HG03095 (cell line): ENCODE results near the gene UBR4.

Source experiments
- ATAC-seq: cut with Tn5 transposase; IDR thresholded peaks from one replicate; pipeline ENCODE4 v1.9.1; 2021; ENCODE audit warnings: moderate library complexity; ENCODE audit not compliant: unreplicated experiment

Gene UBR4

DNA sequence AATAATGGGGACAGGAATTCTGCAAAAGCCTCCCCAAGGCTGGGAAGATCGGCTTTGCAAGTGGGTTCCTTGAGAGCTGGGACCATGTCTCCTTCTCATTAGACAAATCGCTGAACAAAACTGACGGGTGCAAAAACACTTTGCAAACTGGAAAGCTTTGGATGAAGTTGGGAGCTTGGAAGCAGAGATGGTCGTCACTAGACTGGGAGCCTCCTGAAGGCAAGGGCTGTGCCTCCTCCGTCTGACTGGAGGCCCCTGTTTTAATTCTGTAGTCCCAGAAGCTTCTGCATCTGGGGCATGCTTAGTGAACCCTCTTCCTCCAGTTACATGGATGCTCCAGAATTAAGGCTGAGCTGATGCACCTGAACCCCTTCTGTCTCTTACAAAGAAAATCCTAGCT is 171.3 kb downstream of the UBR4 start:
- no peak for ATAC-seq

DNA sequence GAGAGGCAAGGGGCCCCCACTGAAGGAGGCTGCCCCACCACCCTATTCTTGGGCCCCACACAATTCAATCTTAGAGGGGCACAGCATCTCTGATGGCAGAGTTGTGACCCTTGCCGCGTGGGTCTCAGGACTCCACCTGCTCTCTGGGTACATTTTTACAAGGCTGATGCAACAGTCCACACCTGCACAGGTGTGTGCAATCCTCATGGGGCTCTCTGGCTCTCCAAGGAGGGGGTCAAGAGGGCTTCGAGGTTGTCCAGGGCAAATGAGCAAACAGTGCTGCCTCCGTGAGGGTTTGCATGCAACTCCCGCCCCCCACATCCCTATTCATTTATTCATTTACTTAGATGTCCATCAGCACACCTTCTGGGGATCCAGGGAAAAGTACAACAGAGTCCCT is 172.0 kb downstream of the UBR4 start:
- no peak for ATAC-seq

DNA sequence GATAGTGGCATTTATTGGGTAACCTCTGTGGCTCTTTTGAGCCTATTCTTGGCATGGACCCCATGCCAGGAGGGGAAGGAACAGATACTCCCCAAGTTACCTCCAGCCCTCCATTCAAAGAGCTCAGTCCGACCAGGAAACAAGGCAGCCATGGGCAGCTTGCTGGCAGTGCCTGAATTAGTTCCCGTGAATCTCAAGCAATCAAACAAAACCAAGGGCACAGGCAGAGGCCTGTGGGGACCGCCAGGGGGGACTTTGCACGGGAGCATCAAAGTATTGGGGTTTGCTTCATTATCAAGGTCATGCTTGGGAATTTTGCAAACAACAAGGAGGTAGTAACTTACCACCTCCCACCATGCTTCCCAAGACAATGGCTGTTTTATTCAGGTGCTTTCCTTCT is 172.4 kb downstream of the UBR4 start:
- ATAC-seq, result no peak

DNA sequence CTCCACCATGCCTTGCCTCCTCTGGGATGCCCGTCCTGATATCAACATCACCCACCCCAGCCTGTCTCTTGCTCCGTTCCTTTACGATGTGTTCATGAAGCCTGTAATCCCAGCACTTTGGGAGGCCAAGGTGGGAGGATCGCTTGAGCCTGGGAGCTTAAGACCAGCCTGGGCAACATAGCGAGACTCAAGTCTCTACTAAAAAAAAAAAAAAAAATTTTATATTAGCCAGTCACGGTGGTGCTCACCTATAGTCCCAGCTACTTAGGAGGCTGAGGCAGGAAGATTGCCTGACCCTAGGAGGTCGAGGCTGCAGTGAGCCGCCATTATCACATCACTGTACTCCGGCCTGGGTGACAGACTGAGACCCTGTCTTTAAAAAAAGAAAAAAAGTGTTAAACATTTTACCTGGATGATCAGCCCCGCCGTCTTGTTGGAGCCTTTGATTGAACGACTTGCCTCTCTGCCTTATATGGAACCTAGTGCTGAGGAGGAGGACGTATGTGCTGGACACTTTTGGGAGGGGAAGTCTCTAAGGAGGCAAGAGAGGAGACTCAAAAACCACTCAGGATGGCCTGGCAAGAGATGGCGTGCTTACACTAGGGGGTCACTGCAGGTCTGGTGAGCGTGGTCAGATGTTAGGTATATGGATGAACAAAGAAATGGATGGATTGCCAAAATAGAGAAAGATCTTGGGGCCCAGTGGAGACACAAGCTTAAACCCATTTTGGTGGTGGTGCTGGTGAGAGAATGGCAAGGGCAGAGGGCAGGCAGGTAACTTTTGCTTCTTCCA is 173.1 kb downstream of the UBR4 start:
- no peak for ATAC-seq

DNA sequence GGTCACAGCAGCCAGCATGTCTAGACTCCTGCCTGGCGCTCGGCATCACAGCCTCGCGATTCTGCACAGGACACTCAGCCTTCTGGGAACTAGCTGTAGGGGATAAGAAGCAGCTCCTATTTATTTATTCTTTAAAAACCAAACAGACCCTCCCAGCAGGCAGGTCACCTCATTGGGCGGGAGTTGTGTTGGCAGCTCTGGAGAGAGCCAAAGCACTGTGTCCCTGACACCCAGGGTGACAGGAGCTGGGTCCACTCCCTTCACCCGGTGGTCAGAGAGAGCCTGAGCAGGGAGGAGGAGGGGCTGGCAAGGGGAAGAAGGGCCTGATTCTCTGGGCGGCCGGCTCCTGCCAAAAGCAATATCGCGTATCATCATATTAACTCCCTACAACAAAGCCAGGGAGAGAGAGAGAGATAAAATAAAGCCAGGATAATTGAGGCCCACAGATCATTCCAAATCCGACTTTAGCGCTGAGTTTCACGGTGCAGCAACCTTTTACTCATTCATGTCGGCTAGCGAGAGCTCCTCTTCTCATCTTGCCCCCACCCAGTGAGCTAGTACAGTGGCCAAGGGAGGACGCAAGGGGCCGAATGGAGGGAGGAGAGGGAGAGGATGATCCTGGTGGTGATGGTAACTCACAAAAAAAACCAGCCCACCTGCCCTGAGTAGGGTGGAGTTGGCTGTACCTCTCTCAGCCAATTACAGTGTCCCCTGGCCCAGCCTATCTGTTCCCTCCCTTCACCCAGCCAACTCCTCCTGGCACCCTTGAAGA is 173.8 kb downstream of the UBR4 start:
- ATAC-seq, result no peak

DNA sequence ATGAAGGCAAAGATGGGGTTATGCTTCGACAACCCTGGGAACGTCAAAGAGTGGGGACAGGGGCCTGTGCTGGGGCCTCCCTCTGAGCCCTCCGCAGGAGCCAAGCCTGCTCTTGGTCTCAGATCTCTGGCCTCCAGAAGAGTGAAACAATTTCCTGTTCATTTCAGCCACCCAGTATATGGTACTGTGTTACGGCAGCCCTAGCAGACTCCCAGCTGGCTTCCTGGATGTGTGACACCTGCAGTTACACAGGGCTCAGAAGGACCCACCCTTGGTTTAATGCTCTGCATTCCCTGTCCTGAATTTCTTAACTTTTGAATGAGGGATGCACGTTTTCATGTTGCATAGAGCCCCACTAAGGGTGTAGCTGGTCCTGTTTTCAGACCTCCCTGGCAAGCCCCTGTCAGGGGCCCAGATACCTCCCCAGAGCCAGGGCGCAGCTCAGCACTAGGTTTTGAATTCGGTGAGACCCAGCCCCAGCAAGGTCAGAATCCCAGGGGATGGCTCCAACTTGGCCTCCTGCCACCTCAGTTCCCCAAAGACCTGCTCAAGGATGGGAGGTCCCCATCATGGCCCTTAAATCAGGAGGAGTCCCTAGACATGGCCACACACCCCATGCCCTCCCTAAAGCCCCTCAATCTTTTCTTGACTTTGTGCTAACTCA is 174.6 kb downstream of the UBR4 start:
- no peak for ATAC-seq

DNA sequence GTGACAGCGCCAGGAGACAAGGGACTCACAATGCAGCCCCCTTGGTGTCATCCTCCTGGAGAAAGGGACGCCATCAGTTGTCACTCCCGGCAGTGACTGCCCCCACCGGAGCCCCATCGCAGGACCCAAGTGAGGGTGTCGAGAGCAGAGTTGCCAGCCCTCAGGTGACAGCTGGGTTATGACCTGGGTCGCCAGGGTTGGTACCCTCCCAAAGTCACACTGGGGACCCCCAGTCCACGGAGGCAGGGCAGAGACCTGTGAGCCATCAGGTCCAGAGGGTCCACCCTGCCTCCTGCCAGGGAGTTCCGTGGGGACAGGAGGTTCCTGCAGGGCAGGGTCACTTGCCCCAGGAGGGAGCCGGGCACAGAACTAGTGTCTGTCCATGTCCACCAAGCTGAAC is 175.3 kb downstream of the UBR4 start:
- ATAC-seq, result no peak

DNA sequence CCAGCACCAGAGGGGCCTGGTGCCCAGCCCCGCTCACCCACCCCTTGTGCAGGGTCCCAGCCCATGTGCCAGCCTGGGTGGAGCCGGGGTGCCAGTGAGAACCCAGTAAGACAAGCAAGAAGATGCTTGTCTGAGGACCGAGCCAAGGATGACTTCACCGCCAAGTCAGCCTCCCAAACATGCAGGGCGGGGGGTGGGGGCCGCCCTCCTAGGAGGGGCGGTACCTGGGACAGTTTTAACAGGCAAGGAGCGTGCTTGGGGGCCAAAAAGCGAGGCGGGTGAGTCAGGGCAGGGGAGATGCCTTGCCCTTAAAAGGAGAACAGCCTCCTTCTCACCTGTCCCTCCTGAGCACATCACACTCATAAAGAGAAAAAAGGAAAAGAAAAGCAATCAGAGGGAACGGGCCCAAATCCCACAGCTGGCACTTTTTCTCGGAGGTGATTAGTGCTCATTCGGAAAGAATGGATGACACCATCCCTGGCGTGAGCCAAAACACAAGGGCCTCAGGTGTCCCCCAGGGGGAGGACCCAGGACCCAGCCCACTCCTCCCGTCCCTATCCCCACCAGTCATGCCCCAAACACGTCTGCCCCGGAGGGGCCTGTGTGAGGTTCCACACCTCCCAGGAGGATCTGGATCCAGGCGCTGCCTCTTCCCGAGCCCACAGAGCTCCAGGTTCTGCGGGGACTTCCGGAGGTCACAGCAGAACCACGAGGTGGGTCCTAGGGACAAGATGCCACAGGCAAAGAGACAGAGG is 176.0 kb downstream of the UBR4 start:
- ATAC-seq, result no peak

DNA sequence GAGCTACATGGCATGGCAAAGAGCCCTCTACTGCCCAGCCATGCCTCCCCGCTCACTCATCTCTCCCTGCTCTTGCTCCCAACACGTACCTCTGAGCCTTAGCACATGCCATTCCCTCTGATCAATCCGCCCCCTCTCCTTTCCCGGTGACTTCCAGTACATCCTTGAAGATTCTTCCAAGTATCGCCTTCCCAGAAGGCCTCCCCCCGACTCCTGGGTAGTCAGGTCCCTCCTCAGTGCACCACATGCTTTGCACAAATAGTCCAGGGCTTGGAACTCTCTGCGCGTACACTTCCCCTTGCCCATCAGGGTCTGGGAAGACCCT is 176.6 kb downstream of the UBR4 start:
- ATAC-seq, result no peak

DNA sequence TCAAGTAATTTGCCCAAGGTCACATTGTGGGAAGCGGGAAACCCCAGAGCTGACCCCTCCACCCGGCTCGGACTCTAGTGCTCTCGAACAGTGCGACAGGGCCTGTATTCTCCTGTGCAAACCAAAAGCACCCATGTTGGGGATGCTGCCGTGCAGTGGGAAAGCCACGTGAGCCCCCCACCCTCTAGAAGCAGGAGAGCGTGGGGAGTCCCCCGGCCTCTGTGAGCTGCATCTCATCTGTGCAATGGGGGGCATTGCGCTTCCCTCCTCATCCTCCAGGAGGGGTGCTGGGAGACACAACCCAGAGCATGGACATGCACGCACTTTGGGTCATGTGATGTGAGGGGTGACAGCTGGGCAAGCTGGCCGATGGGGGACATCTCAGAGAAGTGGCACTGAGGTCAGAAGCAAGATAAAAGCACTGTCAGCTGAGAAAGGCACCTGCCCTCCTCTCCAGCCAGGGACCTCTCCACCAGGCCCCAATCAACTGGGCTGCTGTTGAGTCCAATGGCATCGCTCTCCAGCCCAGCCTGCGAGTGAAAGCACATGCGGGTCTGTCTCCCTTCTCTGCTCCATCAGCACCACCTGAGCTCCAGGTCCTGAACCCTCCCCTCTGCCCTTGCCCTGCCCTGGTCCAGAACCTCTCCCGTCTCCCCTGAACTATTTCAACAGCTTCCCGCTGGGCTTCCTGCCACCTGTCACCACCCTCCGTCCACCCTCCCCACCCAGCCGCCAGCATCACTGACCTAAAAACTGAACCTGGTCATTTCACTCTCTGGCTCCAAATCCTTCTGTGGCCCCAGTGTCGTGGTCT is 177.2 kb downstream of the UBR4 start:
- ATAC-seq, result no peak

DNA sequence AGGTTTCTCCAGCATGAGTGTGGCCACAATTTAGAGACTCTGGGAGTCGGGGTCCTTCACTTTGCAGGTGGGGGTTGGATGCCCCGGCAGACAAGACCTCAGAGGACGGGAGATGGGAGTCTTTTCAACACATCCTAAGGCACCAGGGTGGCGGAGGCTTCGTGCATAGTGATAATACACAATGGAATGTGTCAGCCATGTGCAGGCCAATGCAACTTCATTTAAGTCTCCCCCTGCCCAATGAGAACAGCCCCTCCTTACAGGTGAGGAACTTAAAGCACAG is 177.7 kb downstream of the UBR4 start:
- ATAC-seq, result no peak

DNA sequence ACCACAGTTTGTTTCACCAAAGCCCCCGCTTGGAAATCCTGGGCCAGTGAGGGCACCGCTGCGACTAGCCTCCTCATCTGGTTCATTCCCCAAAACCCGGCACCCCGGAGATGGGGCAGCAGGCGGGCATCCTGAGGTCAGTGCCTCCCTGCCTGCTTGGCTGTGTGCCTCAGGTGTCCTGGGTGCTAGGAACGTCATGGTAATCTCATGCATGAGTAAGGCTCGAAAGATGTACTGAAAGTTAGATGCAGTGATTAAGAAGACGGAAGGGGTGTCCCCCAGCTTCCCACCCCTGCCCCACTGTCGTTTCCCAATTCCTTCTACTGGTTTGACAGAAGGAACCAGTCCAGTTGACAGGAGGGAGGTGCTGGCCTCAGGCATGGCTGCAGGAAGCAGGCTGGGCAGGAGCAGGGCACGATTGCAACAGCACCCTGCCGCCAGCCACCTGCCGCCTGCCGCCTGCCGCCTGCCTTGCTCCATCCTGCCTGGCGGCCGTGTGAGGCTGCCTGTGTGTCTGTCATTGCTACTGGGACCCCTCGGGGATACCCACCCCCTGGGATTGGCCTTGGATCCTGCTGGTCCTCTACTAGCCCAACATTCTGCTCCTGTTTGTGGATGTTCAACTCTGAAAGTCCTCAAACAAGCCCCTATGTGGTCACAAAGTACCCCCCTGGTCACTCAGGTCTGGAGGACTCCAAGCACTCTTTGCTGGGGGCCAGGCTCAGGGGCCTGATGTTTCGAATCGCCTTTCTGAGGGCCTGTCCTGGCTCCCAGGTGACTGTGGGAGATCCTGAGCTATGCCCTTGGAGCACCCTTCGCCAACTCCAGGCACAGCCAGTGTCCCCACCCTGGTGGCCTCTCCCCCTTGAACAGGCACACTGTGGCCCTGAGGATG is 180.6 kb downstream of the UBR4 start:
- ATAC-seq, result no peak

DNA sequence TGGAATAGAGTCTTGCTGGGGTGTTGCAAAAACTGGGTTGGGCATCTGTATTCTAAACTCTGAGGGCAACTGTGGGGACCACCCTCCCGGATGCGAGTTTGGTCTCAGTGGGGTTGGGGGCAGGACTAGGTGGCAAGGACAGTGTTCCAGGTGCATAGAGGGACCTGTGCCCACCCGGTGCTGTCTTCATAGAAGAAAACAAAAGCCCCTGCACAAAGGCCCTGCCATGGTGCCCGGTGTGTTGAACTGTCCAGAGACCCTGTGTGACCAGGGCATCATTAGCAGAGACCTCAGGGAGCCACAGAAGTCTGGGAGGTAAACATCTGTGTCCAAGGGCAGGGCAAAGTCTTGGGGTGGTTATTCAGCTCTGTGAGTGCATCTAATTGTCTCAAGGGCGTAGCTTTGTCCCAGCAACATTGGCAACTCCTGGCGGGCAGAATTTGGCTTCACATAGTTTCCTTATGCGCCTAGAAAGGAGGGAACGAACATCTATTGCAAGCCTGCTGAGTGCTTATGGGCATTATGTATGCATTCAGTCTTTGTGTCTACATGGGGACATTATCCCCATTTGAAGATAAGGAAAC is 181.4 kb downstream of the UBR4 start:
- no peak for ATAC-seq

DNA sequence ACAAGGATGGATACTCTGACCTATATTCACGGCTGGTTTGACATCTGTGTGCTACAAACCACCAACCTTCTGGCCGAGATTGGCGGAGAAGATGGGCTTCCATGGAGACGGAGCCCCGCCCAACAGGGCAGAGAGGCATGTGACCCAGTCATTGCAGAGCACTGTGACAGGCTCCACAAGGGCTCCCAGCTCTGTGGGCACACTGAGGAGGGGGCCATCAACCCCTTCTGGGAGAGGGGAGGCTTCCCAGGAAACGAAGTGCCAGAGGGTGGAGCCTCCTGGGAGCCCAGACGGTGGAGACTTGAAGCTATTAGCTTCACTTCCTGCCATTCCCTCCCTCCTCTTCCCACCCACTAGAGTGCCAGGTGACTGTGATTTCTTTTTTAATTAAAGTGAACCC is 182.0 kb downstream of the UBR4 start:
- no peak for ATAC-seq
